K562 (cell line): ENCODE measurements around the gene NEURL1B. TPM values are rescaled to one million over a fixed set of nuclear protein-coding genes. Genes with fewer than 3 reads are reported as not detected.

Experiments used
- ATF1 ChIP-seq, 2 experiments: fragments of 450-650 bp in 1 of 2; IDR thresholded peaks; 2 replicates each; pipeline ENCODE4 v1.6.1; 2016; ENCODE audit warnings: missing compliant biosample characterization in 1 of 2, missing genetic modification characterization in 1 of 2
- EWSR1 ChIP-seq: fragments of 450-650 bp; IDR thresholded peaks from 2 replicates; pipeline ENCODE4 v1.6.1; 2018; ENCODE audit warnings: borderline replicate concordance, mild to moderate bottlenecking, low read depth, moderate library complexity; ENCODE audit not compliant: partially characterized antibody
- KLF6 ChIP-seq: fragments of 250-450 bp; sonication (Bioruptor Pico); IDR thresholded peaks from 2 replicates; pipeline ENCODE4 v1.4.0; 2020; ENCODE audit warnings: mild to moderate bottlenecking, moderate library complexity, borderline replicate concordance
- MNT ChIP-seq, 2 experiments: fragments of 450-650 bp; conservative IDR thresholded peaks; 2 replicates each; pipeline ENCODE4 v1.6.1; 2017; ENCODE audit warnings: mild to moderate bottlenecking in 2 of 2, moderate library complexity in 2 of 2
- PKNOX1 ChIP-seq: fragments of 450-650 bp; IDR thresholded peaks from 2 replicates; pipeline ENCODE4 v1.6.1; 2016
- RBM17 ChIP-seq: fragments of 200-400 bp; formaldehyde crosslinking; IDR thresholded peaks from 2 replicates; pipeline ENCODE4 v1.6.1; 2017; ENCODE audit warnings: low read depth, mild to moderate bottlenecking, low read length, borderline replicate concordance
- REST ChIP-seq, 2 experiments: fragments of 450-650 bp; formaldehyde crosslinking in 1 of 2; IDR thresholded peaks; 2 replicates each; pipeline versions ENCODE4 v1.4.0 to v1.6.1; 2014 to 2020; ENCODE audit warnings: mild to moderate bottlenecking in 2 of 2, borderline replicate concordance in 1 of 2, low read depth in 1 of 2
- SMC3 ChIP-seq: conservative IDR thresholded peaks from 2 replicates; pipeline ENCODE4 v1.6.1; 2011; ENCODE audit warnings: low read depth, low read length, improper control_type of control experiment; ENCODE audit not compliant: insufficient read depth
- ZMIZ1 ChIP-seq, 2 experiments: fragments of 150-350 bp in 1 of 2; IDR thresholded peaks; 2 replicates each; pipeline ENCODE4 v1.6.1; 2012 to 2016; ENCODE audit warnings: low read depth in 2 of 2, low read length in 2 of 2, mild to moderate bottlenecking in 1 of 2, moderate library complexity in 1 of 2
- polyA plus RNA-seq, 8 experiments: library from polyadenylated mRNA; depleted of rRNA in 4 of 8; stranded (reverse) in 5 of 8; unstranded in 3 of 8; fragments of >200 nt; fragmentation: Nextera tagmentation in 2 of 8; fragmentation: Illumina TruSeq in 1 of 8; extraction: Ambion mirVana in 2 of 8; extraction: Trizol in 1 of 8; gene quantifications; 2 replicates each; pipeline versions ENCODE4 v1.2.1 to v1.2.3, GENCODE V29; 2011 to 2014; ENCODE audit warnings: inconsistent platforms in 1 of 8, missing spikeins in 1 of 8
- total RNA-seq, 7 experiments: library from RNA; depleted of rRNA in 6 of 7; stranded (reverse); fragments of >200 nt in 6 of 7; fragmentation: Illumina TruSeq in 2 of 7; extraction: Trizol in 2 of 7; gene quantifications; 2 replicates each; pipeline versions ENCODE4 v1.2.1 to v1.2.3, GENCODE V29; 2011 to 2021; ENCODE audit warnings: low replicate concordance in 1 of 7

The NEURL1B gene
- total and polyA plus RNA-seq, 9 of the 15 experiments (the other 6 are each of a cell fraction or from before 2014, with no cell fraction given) = 0.04 TPM; not detected in 8

GRCh38 chr5:172714491-172715420 lies 73.7 kb downstream of the NEURL1B start (continued):
- TF ChIP-seq REST (IDR thresholded peaks at IDR 0.05; ENCODE audit: borderline replicate concordance) = peak; percentile 15; the same call in 1 of the 2 replicates
- no peak for TF ChIP-seq REST (CRISPR knock-in tag; IDR thresholded peaks at IDR 0.05; ENCODE audit: low read depth)
- peak; percentile 32; the same call in 1 of the 2 replicates for TF ChIP-seq PKNOX1
- TF ChIP-seq ATF1 (CRISPR knock-in tag; IDR thresholded peaks at IDR 0.05) = no peak
- peak; percentile 39; the same call in 1 of the 2 replicates for TF ChIP-seq ATF1 (tag; IDR thresholded peaks at IDR 0.05)
- TF ChIP-seq EWSR1 = no peak
- 0 out of 4 replicates have a peak, but pooled peaks of 1 of the 2 experiments have one; percentile 22 for TF ChIP-seq MNT (conservative IDR thresholded peaks at IDR 0.05)
- no peak for TF ChIP-seq ZMIZ1 (IDR thresholded peaks at IDR 0.05; ENCODE audit: low read depth in 2 of 2, low read length in 2 of 2)
- TF ChIP-seq KLF6 = no peak
- no peak for TF ChIP-seq RBM17
- TF ChIP-seq SMC3 = peak; percentile 47; the same call in 1 of the 2 replicates
